Measurements from ENCODE around the gene MACROD1. TPM values are rescaled to one million over a fixed set of nuclear protein-coding genes. Genes with fewer than 3 reads are reported as not detected.

The MACROD1 gene
- total RNA-seq, 1 experiment from 2014 or later = 22.5 TPM

GRCh38 chr11:64114231-64114630, 51.7 kb downstream of the MACROD1 start:
- DNase-seq (ENCODE audit: low read depth) = no peak

GRCh38 chr11:64113462-64113780, 52.5 kb downstream of the MACROD1 start:
- no peak for DNase-seq (ENCODE audit: low read depth)

GRCh38 chr11:64112771-64113461, 53.0 kb downstream of the MACROD1 start:
- DNase-seq (ENCODE audit: low read depth) = no peak

GRCh38 chr11:64110465-64111375, 55.2 kb downstream of the MACROD1 start:
- DNase-seq (ENCODE audit: low read depth) = no peak

- DNase-seq (ENCODE audit: low read depth) = no peak
Observed at GRCh38 chr11:64109332-64109731, 56.6 kb downstream of the MACROD1 start.

- no peak for DNase-seq (ENCODE audit: low read depth)
Observed at GRCh38 chr11:64107303-64107702, 58.6 kb downstream of the MACROD1 start.

GRCh38 chr11:64104632-64105031, 61.3 kb downstream of the MACROD1 start:
- DNase-seq (ENCODE audit: low read depth) = no peak

GRCh38 chr11:64103277-64103985, 62.5 kb downstream of the MACROD1 start:
- DNase-seq (ENCODE audit: low read depth) = no peak

GRCh38 chr11:64102005-64102738, 63.7 kb downstream of the MACROD1 start:
- DNase-seq (ENCODE audit: low read depth) = no peak

GRCh38 chr11:64101461-64101860, 64.5 kb downstream of the MACROD1 start:
- no peak for DNase-seq (ENCODE audit: low read depth)

- DNase-seq (ENCODE audit: low read depth) = no peak
Observed at GRCh38 chr11:64100782-64101353, 65.0 kb downstream of the MACROD1 start.

- DNase-seq (ENCODE audit: low read depth) = no peak
Observed at GRCh38 chr11:64100360-64100759, 65.6 kb downstream of the MACROD1 start.

GRCh38 chr11:64099436-64099835, 66.5 kb downstream of the MACROD1 start:
- no peak for DNase-seq (ENCODE audit: low read depth)

GRCh38 chr11:64098318-64098831, 67.5 kb downstream of the MACROD1 start:
- no peak for DNase-seq (ENCODE audit: low read depth)

- no peak for DNase-seq (ENCODE audit: low read depth)
Observed at GRCh38 chr11:64097468-64098317, 68.2 kb downstream of the MACROD1 start.

GRCh38 chr11:64096835-64097234, 69.1 kb downstream of the MACROD1 start:
- DNase-seq (ENCODE audit: low read depth) = no peak

GRCh38 chr11:64095949-64096348, 70.0 kb downstream of the MACROD1 start:
- DNase-seq (ENCODE audit: low read depth) = no peak

- no peak for DNase-seq (ENCODE audit: low read depth)
Observed at GRCh38 chr11:64095273-64095817, 70.6 kb downstream of the MACROD1 start.

- peak; percentile 93 for DNase-seq (ENCODE audit: low read depth)
Observed at GRCh38 chr11:64094463-64095260, 71.3 kb downstream of the MACROD1 start.
